PC-3 (cell line): Measurements from ENCODE around the gene CTNNA3. TPM values are rescaled to one million over a fixed set of nuclear protein-coding genes. Genes with fewer than 3 reads are reported as not detected.

ENCODE experiments used
- ATAC-seq: fragments of 200-7000 bp; cut with Tn5 transposase; 2 replicates; pipeline ENCODE4 v1.9.1; 2020; ENCODE audit warnings: mild to moderate bottlenecking, moderate library complexity
- BruUV-seq: library from RNA; stranded (reverse); fragments of 400-500 nt; replicated peaks from 2 replicates; lab custom pipeline; 2021; lab: Mats Ljungman, UMichigan
- CTCF ChIA-PET: fragments of 300-600 bp; sonication (Branson Sonifier 250); formaldehyde crosslinking; loops from one replicate; lab custom pipeline; 2022; ENCODE audit warnings: antibody characterized with exemption; lab: Charles Lee
- POLR2A ChIA-PET: fragments of 300-600 bp; sonication (Branson Sonifier 250); formaldehyde crosslinking; loops from one replicate; lab custom pipeline; 2022; ENCODE audit warnings: antibody characterized with exemption; ENCODE audit not compliant: unreplicated experiment; lab: Charles Lee
- DNase-seq: peaks from one replicate; pipeline ENCODE4 v3.0.0-alpha.2; 2015
- H2AFZ ChIP-seq: fragments of 300-600 bp; sonication (generic); 2 replicates; pipeline ENCODE4 v1.6.0; 2016; ENCODE audit warnings: antibody characterized with exemption, low read length
- H3F3A ChIP-seq: fragments of 300-600 bp; sonication (generic); one replicate; pipeline ENCODE4 v1.6.0; 2017; ENCODE audit warnings: antibody characterized with exemption, low read length, control low read depth, mild to moderate bottlenecking; ENCODE audit not compliant: unreplicated experiment
- H3K27ac ChIP-seq: fragments of 300-600 bp; sonication (generic); 2 replicates; pipeline ENCODE4 v1.5.1; 2016; ENCODE audit warnings: mild to moderate bottlenecking, low read length
- H3K27me3 ChIP-seq: fragments of 300-600 bp; sonication (generic); 2 replicates; pipeline ENCODE4 v1.6.1; 2016; ENCODE audit warnings: low read length, mixed read lengths
- H3K36me3 ChIP-seq: fragments of 300-600 bp; sonication (generic); 2 replicates; pipeline ENCODE4 v1.6.1; 2016; ENCODE audit warnings: low read depth, mixed run types, low read length, mixed read lengths
- H3K4me1 ChIP-seq: fragments of 300-600 bp; sonication (generic); 2 replicates; pipeline ENCODE4 v1.5.1; 2016; ENCODE audit warnings: low read length; ENCODE audit not compliant: insufficient read depth
- H3K4me2 ChIP-seq: fragments of 300-600 bp; sonication (generic); 2 replicates; pipeline ENCODE4 v1.6.0; 2016; ENCODE audit warnings: low read length
- H3K4me3 ChIP-seq: fragments of 300-600 bp; sonication (generic); 2 replicates; pipeline ENCODE4 v1.5.1; 2016; ENCODE audit warnings: mild to moderate bottlenecking, low read length, mixed read lengths
- H3K79me2 ChIP-seq: fragments of 300-600 bp; sonication (generic); 2 replicates; pipeline ENCODE4 v1.6.1; 2017; ENCODE audit warnings: low read length, mixed read lengths
- H3K9ac ChIP-seq: fragments of 300-600 bp; sonication (generic); 2 replicates; pipeline ENCODE4 v1.6.0; 2016; ENCODE audit warnings: mild to moderate bottlenecking, low read length
- H3K9me2 ChIP-seq: fragments of 300-600 bp; sonication (generic); replicated peaks from 2 replicates; pipeline ENCODE4 v1.6.1; 2016; ENCODE audit warnings: mixed run types, low read length, mixed read lengths
- H3K9me3 ChIP-seq: fragments of 300-600 bp; sonication (generic); 2 replicates; pipeline ENCODE4 v1.6.1; 2016; ENCODE audit warnings: low read length, mixed read lengths
- H4K20me1 ChIP-seq: fragments of 300-600 bp; sonication (generic); 2 replicates; pipeline ENCODE4 v1.6.1; 2016; ENCODE audit warnings: low read length, mixed read lengths
- CTCF ChIP-seq: fragments of 300-600 bp; sonication (generic); conservative IDR thresholded peaks from 2 replicates; pipeline ENCODE4 v1.5.1; 2017; ENCODE audit warnings: antibody characterized with exemption, low read depth, mild to moderate bottlenecking, low read length
- EZH2 ChIP-seq: fragments of 300-600 bp; sonication (generic); IDR thresholded peaks from one replicate; pipeline ENCODE4 v1.6.1; 2017; ENCODE audit warnings: antibody characterized with exemption, mild to moderate bottlenecking, low read length; ENCODE audit not compliant: unreplicated experiment
- EZH2phosphoT487 ChIP-seq: fragments of 300-600 bp; sonication (generic); IDR thresholded peaks from 2 replicates; pipeline ENCODE4 v1.6.1; 2018; ENCODE audit warnings: mild to moderate bottlenecking, antibody characterized with exemption, low read length, borderline replicate concordance
- intact Hi-C: fragments of 100-400 bp; cut with micrococcal nuclease; formaldehyde crosslinking; loops from 2 replicates; pipeline ENCODE4 v1.9.0; 2023
- total RNA-seq: library from RNA; depleted of rRNA; stranded (reverse); fragments of >200 nt; gene quantifications from 2 replicates; pipeline ENCODE4 v1.2.3, GENCODE V29; 2014

CTNNA3 gene
- total RNA-seq, 1 experiment from 2014 or later: 1.9 TPM

GRCh38 chr10:66604195-66604594, 1091.8 kb downstream of the CTNNA3 start:
- ChIA-PET CTCF (no interaction called here), POLR2A (no interaction called here)
- H3K9me2 ChIP-seq: no peaks in the 10 kb centered on the region
- no peaks in the 10 kb centered on the region for H4K20me1 ChIP-seq
- H2AFZ ChIP-seq: no peak overlapping the region
- ATAC-seq (no peak), DNase-seq (no peak)
- no peaks in the 10 kb centered on the region for H3F3A ChIP-seq
- 0 out of 2 replicates have a peak, but pooled peaks cover 12% of the 10 kb centered on the region for H3K9me3 ChIP-seq
- no peak overlapping the region for H3K4me3 ChIP-seq
- no peak overlapping the region for H3K27ac ChIP-seq
- no peaks in the 10 kb centered on the region for H3K4me1 ChIP-seq
- no peak overlapping the region for H3K4me2 ChIP-seq
- no peaks in the 10 kb centered on the region for H3K27me3 ChIP-seq
- H3K9ac ChIP-seq: no peak overlapping the region
- H3K79me2 ChIP-seq: no peaks in the 10 kb centered on the region
- TF ChIP-seq CTCF (no peak), EZH2phosphoT487 (no peak), EZH2 (no peak)
- H3K36me3 ChIP-seq: no peaks in the 10 kb centered on the region
- intact Hi-C loops: no loop called here
- no TSS peak for BruUV-seq

- no peaks in the 10 kb centered on the region for H3K9me2 ChIP-seq
- no peak overlapping the region for H3K4me3 ChIP-seq
- H3K27ac ChIP-seq: 0 out of 2 replicates have a peak overlapping the region, but pooled peaks have one; percentile 1
- TF ChIP-seq EZH2 (no peak), EZH2phosphoT487 (no peak), CTCF (no peak)
- H3K4me2 ChIP-seq: peak overlapping the region; percentile 42
- peak; percentile 98 for DNase-seq
- peaks cover 6% of the 10 kb centered on the region for H3F3A ChIP-seq
- intact Hi-C loops: loop anchor here (1.0 kb wide), 4 partner anchors 30 to 78 kb away; no protein-coding TSS in a partner anchor
- peaks cover 18% of the 10 kb centered on the region for H3K4me1 ChIP-seq
- peak; percentile 83 for ATAC-seq
- H3K9me3 ChIP-seq: no peaks in the 10 kb centered on the region
- H3K79me2 ChIP-seq: no peaks in the 10 kb centered on the region
- H3K27me3 ChIP-seq: no peaks in the 10 kb centered on the region
- H3K9ac ChIP-seq: no peak overlapping the region
- ChIA-PET CTCF (interaction anchor here (0.6 to 0.7 kb wide), 4 partner anchors 9 to 152 kb away, joined by 3 read pairs; no protein-coding TSS in a partner anchor), POLR2A (interaction anchor here (0.5 kb wide), 1 partner anchor 263 kb away, joined by 3 read pairs; no protein-coding TSS in a partner anchor)
- H4K20me1 ChIP-seq: no peaks in the 10 kb centered on the region
- no TSS peak for BruUV-seq
- no peak overlapping the region for H2AFZ ChIP-seq
- H3K36me3 ChIP-seq: no peaks in the 10 kb centered on the region
Observed at GRCh38 chr10:66591865-66592264, 1104.1 kb downstream of the CTNNA3 start.

GRCh38 chr10:66587680-66588050, 1108.3 kb downstream of the CTNNA3 start:
- BruUV-seq: no TSS peak
- no peaks in the 10 kb centered on the region for H3K79me2 ChIP-seq
- no peaks in the 10 kb centered on the region for H3K27me3 ChIP-seq
- no peak for DNase-seq
- no peaks in the 10 kb centered on the region for H4K20me1 ChIP-seq
- intact Hi-C loops: no loop called here
- H3K36me3 ChIP-seq: no peaks in the 10 kb centered on the region
- no peak overlapping the region for H3K9ac ChIP-seq
- H3K9me2 ChIP-seq: no peaks in the 10 kb centered on the region
- H3K4me1 ChIP-seq: peaks cover 18% of the 10 kb centered on the region
- no peaks in the 10 kb centered on the region for H3K9me3 ChIP-seq
- no peak overlapping the region for H3K4me3 ChIP-seq
- H3K27ac ChIP-seq: no peak overlapping the region
- peaks cover 6% of the 10 kb centered on the region for H3F3A ChIP-seq
- ChIA-PET CTCF (no interaction called here), POLR2A (no interaction called here)
- no peak overlapping the region for H2AFZ ChIP-seq
- H3K4me2 ChIP-seq: no peak overlapping the region
- ATAC-seq: no peak
- TF ChIP-seq EZH2phosphoT487: no peak
- no peak for TF ChIP-seq CTCF
- TF ChIP-seq EZH2: no peak
